Measurements from ENCODE around the gene ZBTB17. TPM values are rescaled to one million over a fixed set of nuclear protein-coding genes. Genes with fewer than 3 reads are reported as not detected.
"Not testable (repeated sequence)": the region's sequence is repeated elsewhere in the genome, so short reads cannot be mapped to it uniquely, and the experiment has no call there.

ZBTB17 gene
- total RNA-seq, 1 donor from 2014 or later, result 48.6 TPM

GRCh38 chr1:15908597-15908996 lies 67.3 kb downstream of the ZBTB17 start:
- no peaks in the 10 kb centered on the region for H3K27me3 Mint-ChIP-seq (ENCODE audit: low read depth)
- H3K4me3 Mint-ChIP-seq, result no peak overlapping the region
- H3K27ac Mint-ChIP-seq, result no peak overlapping the region
- H3K4me1 Mint-ChIP-seq, result peaks cover 13% of the 10 kb centered on the region
- peaks cover 15% of the 10 kb centered on the region for H3K36me3 Mint-ChIP-seq
- H3K9me3 Mint-ChIP-seq, result no peaks in the 10 kb centered on the region
- no peak for DNase-seq (ENCODE audit: low spot score in 2 of 2, unreplicated experiment in 2 of 2)
- no peak for TF ChIP-seq CTCF (IDR thresholded peaks at IDR 0.05; ENCODE audit: unreplicated experiment)

GRCh38 chr1:15902882-15903281 lies 73.0 kb downstream of the ZBTB17 start:
- no peak for DNase-seq (ENCODE audit: low spot score in 2 of 2, unreplicated experiment in 2 of 2)
- Mint-ChIP-seq H3K9me3 (no peaks in the 10 kb centered on the region), H3K27ac (peak overlapping the region; percentile 34)

GRCh38 chr1:15900662-15901279 lies 75.1 kb downstream of the ZBTB17 start:
- Mint-ChIP-seq H3K4me3 (no peak overlapping the region), H3K9me3 (no peaks in the 10 kb centered on the region), H3K27ac (peak overlapping the region; percentile 85), H3K27me3 (ENCODE audit: low read depth) (no peaks in the 10 kb centered on the region), H3K4me1 (peaks cover 3% of the 10 kb centered on the region), H3K36me3 (peaks cover 6% of the 10 kb centered on the region)
- TF ChIP-seq CTCF (IDR thresholded peaks at IDR 0.05; ENCODE audit: unreplicated experiment), result no peak
- no peak for DNase-seq (ENCODE audit: low spot score in 2 of 2, unreplicated experiment in 2 of 2)

More at GRCh38 chr1:15902882-15903281, 73.0 kb downstream of the ZBTB17 start:
- no peak for TF ChIP-seq CTCF (IDR thresholded peaks at IDR 0.05; ENCODE audit: unreplicated experiment)
- Mint-ChIP-seq H3K4me1 (peaks cover 5% of the 10 kb centered on the region), H3K4me3 (no peak overlapping the region), H3K27me3 (ENCODE audit: low read depth) (no peaks in the 10 kb centered on the region), H3K36me3 (peaks cover 6% of the 10 kb centered on the region)

GRCh38 chr1:15899266-15899665 lies 76.6 kb downstream of the ZBTB17 start:
- no peak for TF ChIP-seq CTCF (IDR thresholded peaks at IDR 0.05; ENCODE audit: unreplicated experiment)
- H3K9me3 Mint-ChIP-seq, result no peaks in the 10 kb centered on the region
- peaks cover 9% of the 10 kb centered on the region for H3K36me3 Mint-ChIP-seq
- no peak for DNase-seq (ENCODE audit: low spot score in 2 of 2, unreplicated experiment in 2 of 2)
- peaks cover 5% of the 10 kb centered on the region for H3K4me1 Mint-ChIP-seq
- peak overlapping the region; percentile 3 for H3K27ac Mint-ChIP-seq
- H3K4me3 Mint-ChIP-seq, result no peak overlapping the region
- no peaks in the 10 kb centered on the region for H3K27me3 Mint-ChIP-seq (ENCODE audit: low read depth)

- peaks cover 17% of the 10 kb centered on the region for H3K4me1 Mint-ChIP-seq
- not testable (repeated sequence) for H3K36me3 Mint-ChIP-seq; H3K4me3 Mint-ChIP-seq; H3K27ac Mint-ChIP-seq; H3K9me3 Mint-ChIP-seq; DNase-seq (ENCODE audit: low spot score in 2 of 2, unreplicated experiment in 2 of 2); H3K27me3 Mint-ChIP-seq (ENCODE audit: low read depth)
Measured at GRCh38 chr1:15896841-15897610, 78.9 kb downstream of the ZBTB17 start.

- no peak for DNase-seq (ENCODE audit: low spot score in 2 of 2, unreplicated experiment in 2 of 2)
- no peaks in the 10 kb centered on the region for H3K27me3 Mint-ChIP-seq (ENCODE audit: low read depth)
- peak overlapping the region; percentile 54 for H3K27ac Mint-ChIP-seq
- peaks cover 13% of the 10 kb centered on the region for H3K36me3 Mint-ChIP-seq
- no peak for TF ChIP-seq CTCF (IDR thresholded peaks at IDR 0.05; ENCODE audit: unreplicated experiment)
- no peak overlapping the region for H3K4me3 Mint-ChIP-seq
- peaks cover 15% of the 10 kb centered on the region for H3K4me1 Mint-ChIP-seq
- H3K9me3 Mint-ChIP-seq, result no peaks in the 10 kb centered on the region
Measured at GRCh38 chr1:15895233-15895632, 80.7 kb downstream of the ZBTB17 start.

- not testable (repeated sequence) for H3K9me3 Mint-ChIP-seq; H3K4me3 Mint-ChIP-seq; H3K27me3 Mint-ChIP-seq (ENCODE audit: low read depth); DNase-seq (ENCODE audit: low spot score in 2 of 2, unreplicated experiment in 2 of 2)
- H3K4me1 Mint-ChIP-seq, result peaks cover 15% of the 10 kb centered on the region
- H3K27ac Mint-ChIP-seq, result peak overlapping the region; percentile 90
- H3K36me3 Mint-ChIP-seq, result peaks cover 11% of the 10 kb centered on the region
Measured at GRCh38 chr1:15892857-15893599, 82.9 kb downstream of the ZBTB17 start.
